Urinary bladder (tissue), 4 donors: ENCODE data around the gene ERAL1. TPM values are rescaled to one million over a fixed set of nuclear protein-coding genes. Genes with fewer than 3 reads are reported as not detected.
"Not testable (repeated sequence)": the region's sequence is repeated elsewhere in the genome, so short reads cannot be mapped to it uniquely, and the experiment has no call there.

Source experiments
- DNase-seq: peaks from one replicate; pipeline ENCODE4 v3.0.0-alpha.2; 2015; ENCODE audit errors: extremely low spot score
- H3K27ac ChIP-seq: one replicate; pipeline ENCODE4 v1.5.1; 2013; ENCODE audit warnings: low read depth, mild to moderate bottlenecking, moderate library complexity
- H3K36me3 ChIP-seq: one replicate; pipeline ENCODE4 v1.6.1; 2013; ENCODE audit warnings: mild to moderate bottlenecking, moderate library complexity; ENCODE audit not compliant: insufficient read depth
- H3K4me1 ChIP-seq: one replicate; pipeline ENCODE4 v1.6.1; 2013; ENCODE audit warnings: mild to moderate bottlenecking, moderate library complexity; ENCODE audit not compliant: insufficient read depth
- H3K4me3 ChIP-seq: one replicate; pipeline ENCODE4 v1.5.1; 2013; ENCODE audit warnings: low read depth, low read length
- WGBS: extraction: QIAGEN DNeasy Blood & Tissue Kit; methylation state at CpG from one replicate; pipeline ENCODE4 v1.1.7; 2013; 5-methylcytosine and 5-hydroxymethylcytosine counted together
- polyA plus RNA-seq: library from polyadenylated mRNA; stranded (reverse); fragments of 200-250 nt; gene quantifications from one replicate; pipeline ENCODE4 v1.2.3, GENCODE V29; 2013
- total RNA-seq: library from RNA; depleted of rRNA; stranded (reverse); fragments of >200 nt; gene quantifications from one replicate; pipeline ENCODE4 v1.2.3, GENCODE V29; 2014
- donor health status: healthy with polysubstance abuse.
- donor health status: healthy.

ERAL1 gene
- total RNA-seq (16.0 TPM), polyA plus RNA-seq (35.8 TPM)

GRCh38 chr17:28854457-28855335, at the start of gene ERAL1:
Gene ERAL1, plus strand, starts transcription at chr17:28855016. Its CDS starts 19 bp downstream, at chr17:28855035.
- 1% methylated on average over 42 of the region's 42 CpGs for WGBS
- Histone ChIP-seq H3K36me3 (no peaks in the 10 kb centered on the region), H3K27ac (peak within 1 kb of the TSS; percentile 35), H3K4me1 (no peaks in the 10 kb centered on the region), H3K4me3 (peak within 1 kb of the TSS; percentile 61)
- peak; percentile 79 for DNase-seq

- DNase-seq, result no peak
- H3K27ac ChIP-seq, result peak overlapping the region; percentile 82
- 3% methylated on average over 2 of the region's 2 CpGs for WGBS
- H3K36me3 ChIP-seq, result no peaks in the 10 kb centered on the region
- no peak overlapping the region for H3K4me3 ChIP-seq
- no peaks in the 10 kb centered on the region for H3K4me1 ChIP-seq
Observed at GRCh38 chr17:28807925-28808634, 46.7 kb upstream of the ERAL1 start.

GRCh38 chr17:28810437-28810836, 44.4 kb upstream of the ERAL1 start:
- Histone ChIP-seq H3K27ac (no peak overlapping the region), H3K4me1 (no peaks in the 10 kb centered on the region)
- no peak for DNase-seq

GRCh38 chr17:28811651-28812090, 43.1 kb upstream of the ERAL1 start:
- peak overlapping the region; percentile 85 for H3K4me3 ChIP-seq
- 11% methylated on average over 6 of the region's 6 CpGs for WGBS
- H3K4me1 ChIP-seq, result no peaks in the 10 kb centered on the region
- DNase-seq, result peak; percentile 14
- peak overlapping the region; percentile 90 for H3K27ac ChIP-seq
- H3K36me3 ChIP-seq, result no peaks in the 10 kb centered on the region

More at GRCh38 chr17:28810437-28810836, 44.4 kb upstream of the ERAL1 start:
- 92% methylated on average over 1 of the region's 1 CpG for WGBS
- Histone ChIP-seq H3K4me3 (no peak overlapping the region), H3K36me3 (no peaks in the 10 kb centered on the region)

DNA sequence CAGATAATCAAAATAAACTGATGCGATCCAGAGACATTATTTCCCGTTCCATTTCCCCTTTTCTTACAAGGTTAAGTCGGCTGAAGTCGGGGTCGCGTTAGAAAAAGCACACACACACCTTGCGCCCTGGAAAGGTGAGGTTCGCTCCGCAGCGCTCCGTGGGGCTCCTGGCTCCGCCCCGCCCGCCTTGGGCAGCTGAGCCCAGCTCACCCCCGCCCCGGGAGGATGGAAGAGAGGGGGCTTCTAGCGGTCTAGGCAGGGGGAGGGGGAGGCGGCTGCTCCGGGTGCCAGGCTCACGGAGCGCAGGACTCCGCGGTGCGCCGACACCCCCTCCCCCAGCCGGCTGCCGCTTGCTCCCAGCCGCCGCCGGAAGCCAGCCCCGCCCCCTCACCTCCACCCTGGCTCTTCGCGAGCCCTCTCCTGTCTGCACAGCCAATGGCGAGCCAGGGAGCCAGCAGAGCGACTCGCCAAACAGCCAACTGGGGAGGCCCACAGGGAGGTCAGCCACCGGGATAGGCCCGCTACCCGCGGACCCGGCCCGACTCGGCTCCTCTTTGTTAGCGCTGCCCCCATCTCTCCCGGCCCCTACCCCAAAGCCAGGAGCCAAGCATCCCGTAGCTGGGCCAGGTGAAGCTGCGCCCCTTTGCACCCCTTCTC, 42.6 kb upstream of the ERAL1 start:
- under 1% methylated on average over 47 of the region's 47 CpGs for WGBS
- no peaks in the 10 kb centered on the region for H3K4me1 ChIP-seq
- H3K36me3 ChIP-seq, result no peaks in the 10 kb centered on the region
- peak overlapping the region; percentile 85 for H3K4me3 ChIP-seq
- H3K27ac ChIP-seq, result peak overlapping the region; percentile 90
- DNase-seq, result peak; percentile 91

DNA sequence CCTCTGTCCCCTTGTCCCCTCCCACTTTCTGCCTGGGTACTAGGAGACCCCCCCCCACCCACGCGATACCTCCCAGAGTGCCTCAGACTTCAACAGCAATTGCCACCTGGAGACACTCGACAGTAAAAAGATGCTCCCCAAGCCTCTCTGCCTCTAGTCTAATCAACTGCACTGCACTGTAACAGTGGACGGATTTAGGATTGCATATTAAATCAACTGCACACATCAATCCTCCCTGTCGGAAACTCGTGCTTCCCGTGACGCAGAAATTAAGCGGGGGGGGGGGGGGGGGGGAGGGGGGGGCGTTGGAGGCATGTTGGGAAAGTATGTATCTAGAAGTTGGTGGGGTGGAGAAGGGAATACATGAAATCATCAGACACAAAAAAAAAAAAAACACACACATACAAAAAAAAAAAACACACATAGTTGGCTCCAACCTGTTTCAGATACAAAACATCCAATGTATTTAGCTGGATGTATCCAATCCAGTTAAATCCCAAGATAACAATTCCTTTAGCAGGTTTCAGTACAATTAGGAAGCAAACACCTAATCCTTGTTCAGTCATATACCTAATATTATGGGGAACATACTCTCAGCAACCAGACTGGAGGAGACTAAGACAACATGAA, 42.0 kb upstream of the ERAL1 start:
- no peaks in the 10 kb centered on the region for H3K4me1 ChIP-seq
- no peaks in the 10 kb centered on the region for H3K36me3 ChIP-seq
- DNase-seq, result no peak
- peak overlapping the region; percentile 78 for H3K27ac ChIP-seq
- peak overlapping the region; percentile 85 for H3K4me3 ChIP-seq
- WGBS, result 0% methylated on average over 9 of the region's 10 CpGs

DNA sequence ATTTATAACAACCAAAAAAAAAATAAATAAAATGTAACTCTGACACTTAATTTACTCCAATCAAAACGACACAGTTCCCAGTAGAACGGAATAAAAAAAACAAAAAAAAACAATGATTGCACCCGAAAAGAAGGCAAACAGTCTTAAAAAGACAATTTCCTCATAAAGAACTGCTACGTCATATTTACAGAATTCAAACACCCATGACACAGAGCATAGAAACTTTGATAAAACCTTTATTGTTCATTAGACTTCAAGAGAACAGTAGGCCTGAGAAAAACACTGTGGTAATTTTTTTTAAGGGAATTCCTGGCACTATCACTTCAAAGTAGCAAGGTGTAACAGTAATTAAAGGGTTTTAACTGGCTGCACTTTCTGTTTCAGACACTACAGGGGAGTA, 38.3 kb upstream of the ERAL1 start:
- 80% methylated on average over 4 of the region's 4 CpGs for whole genome bisulfite sequencing
- Histone ChIP-seq H3K4me3 (no peak overlapping the region), H3K27ac (no peak overlapping the region), H3K36me3 (peaks cover 1% of the 10 kb centered on the region), H3K4me1 (no peaks in the 10 kb centered on the region)
- DNase-seq, result no peak

DNA sequence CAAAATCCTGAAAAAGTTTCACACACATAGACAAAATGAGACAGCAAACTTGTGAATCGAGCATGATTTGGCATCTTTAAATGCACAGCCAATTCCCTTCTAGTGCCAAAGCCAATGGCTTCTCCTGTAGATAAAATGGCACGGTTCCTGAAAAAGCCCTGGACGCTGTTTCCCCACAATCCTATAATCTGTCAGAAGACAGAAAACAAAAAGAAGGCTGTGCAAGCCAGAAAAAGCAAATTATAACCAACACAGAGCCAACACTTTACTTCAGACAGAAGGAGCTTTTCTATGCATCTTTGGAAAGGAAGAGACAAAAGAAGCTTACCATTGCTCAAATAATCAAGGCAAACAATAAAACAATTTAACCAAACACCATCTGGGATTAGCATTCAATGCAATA, 36.0 kb upstream of the ERAL1 start:
- WGBS, result 50% methylated on average over 3 of the region's 3 CpGs
- no peak overlapping the region for H3K27ac ChIP-seq
- no peak for DNase-seq
- H3K4me3 ChIP-seq, result no peak overlapping the region
- no peaks in the 10 kb centered on the region for H3K4me1 ChIP-seq
- peaks cover 1% of the 10 kb centered on the region for H3K36me3 ChIP-seq

DNA sequence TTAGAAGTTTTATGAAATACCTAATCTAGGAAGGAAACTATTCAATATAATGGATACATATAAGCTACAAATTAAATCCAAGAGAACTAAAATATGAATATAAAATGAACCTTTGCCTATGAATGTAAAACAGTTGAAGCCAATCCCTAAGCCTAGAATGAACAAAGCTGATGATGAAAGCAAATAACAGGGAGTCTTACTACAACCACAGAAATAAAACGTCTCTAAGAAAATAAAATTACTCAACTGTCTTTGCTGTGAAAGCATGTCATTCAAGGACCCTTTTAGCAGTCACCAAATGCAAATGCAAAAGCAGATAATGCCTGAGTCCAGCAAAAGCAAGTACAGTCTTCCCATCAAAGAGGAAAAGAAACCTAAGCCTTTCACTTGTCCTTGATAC, 35.2 kb upstream of the ERAL1 start:
- Histone ChIP-seq H3K4me1 (no peaks in the 10 kb centered on the region), H3K27ac (no peak overlapping the region), H3K4me3 (no peak overlapping the region), H3K36me3 (peaks cover 1% of the 10 kb centered on the region)
- DNase-seq, result no peak
- WGBS, result 65% methylated on average over 1 of the region's 1 CpG

DNA sequence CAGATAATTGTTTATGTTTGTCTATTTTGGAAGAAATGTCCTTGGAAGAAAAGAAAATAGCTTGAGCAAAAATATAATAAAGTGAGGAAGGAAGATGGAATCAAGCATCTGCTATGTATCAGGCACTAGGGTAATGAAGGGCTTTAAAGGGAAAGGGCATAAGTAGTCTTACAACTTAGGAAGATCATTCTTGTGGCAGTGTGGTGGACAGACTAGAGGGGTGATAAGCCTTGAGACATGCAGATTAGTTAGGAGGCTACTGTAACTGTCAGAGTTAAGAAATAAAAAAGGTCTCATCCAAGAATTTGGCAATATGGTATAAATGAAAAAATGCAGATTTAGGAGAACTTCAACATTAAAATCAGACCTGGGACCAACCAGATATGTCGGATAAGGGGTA, 27.1 kb upstream of the ERAL1 start:
- Histone ChIP-seq H3K27ac (no peak overlapping the region), H3K36me3 (no peaks in the 10 kb centered on the region), H3K4me1 (no peaks in the 10 kb centered on the region), H3K4me3 (no peak overlapping the region)
- 91% methylated on average over 1 of the region's 1 CpG for WGBS
- no peak for DNase-seq

GRCh38 chr17:28828294-28829040, 26.3 kb upstream of the ERAL1 start:
- Histone ChIP-seq H3K4me3 (no peak overlapping the region), H3K4me1 (no peaks in the 10 kb centered on the region), H3K27ac (no peak overlapping the region), H3K36me3 (no peaks in the 10 kb centered on the region)
- no peak for DNase-seq
- WGBS, result 95% methylated on average over 15 of the region's 15 CpGs

DNA sequence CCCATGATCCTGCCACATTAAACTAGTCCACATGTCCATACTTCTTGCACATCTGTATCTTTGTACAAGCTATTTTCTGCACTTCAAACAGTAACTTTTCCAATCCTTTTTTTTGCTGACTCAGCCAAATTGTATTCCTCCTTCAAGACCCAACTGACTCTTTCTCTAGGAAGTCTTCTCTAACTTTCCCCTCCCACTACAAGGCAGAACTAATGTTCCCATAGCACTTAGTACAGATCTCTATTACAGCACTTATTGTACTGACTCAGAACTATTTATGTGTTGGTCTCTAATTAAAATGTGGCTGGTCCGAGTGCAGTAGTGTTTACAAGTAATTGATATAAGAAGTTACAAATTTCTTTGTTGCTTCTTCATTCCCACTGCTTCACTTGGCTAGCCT, 20.4 kb upstream of the ERAL1 start:
- H3K4me3 ChIP-seq, result no peak overlapping the region
- 96% methylated on average over 1 of the region's 1 CpG for WGBS
- H3K27ac ChIP-seq, result no peak overlapping the region
- no peaks in the 10 kb centered on the region for H3K4me1 ChIP-seq
- H3K36me3 ChIP-seq, result peaks cover 1% of the 10 kb centered on the region
- no peak for DNase-seq

- WGBS, result 91% methylated on average over 10 of the region's 10 CpGs
- not testable (repeated sequence) for DNase-seq, H3K4me3 ChIP-seq, H3K27ac ChIP-seq, H3K4me1 ChIP-seq, H3K36me3 ChIP-seq
Observed at GRCh38 chr17:28836541-28836940, 18.3 kb upstream of the ERAL1 start.
